ENCODE data around the gene IQGAP2. TPM values are rescaled to one million over a fixed set of nuclear protein-coding genes. Genes with fewer than 3 reads are reported as not detected.

IQGAP2 gene
- total RNA-seq, 1 donor from 2014 or later: not detected

- TF ChIP-seq, protein P1, sequence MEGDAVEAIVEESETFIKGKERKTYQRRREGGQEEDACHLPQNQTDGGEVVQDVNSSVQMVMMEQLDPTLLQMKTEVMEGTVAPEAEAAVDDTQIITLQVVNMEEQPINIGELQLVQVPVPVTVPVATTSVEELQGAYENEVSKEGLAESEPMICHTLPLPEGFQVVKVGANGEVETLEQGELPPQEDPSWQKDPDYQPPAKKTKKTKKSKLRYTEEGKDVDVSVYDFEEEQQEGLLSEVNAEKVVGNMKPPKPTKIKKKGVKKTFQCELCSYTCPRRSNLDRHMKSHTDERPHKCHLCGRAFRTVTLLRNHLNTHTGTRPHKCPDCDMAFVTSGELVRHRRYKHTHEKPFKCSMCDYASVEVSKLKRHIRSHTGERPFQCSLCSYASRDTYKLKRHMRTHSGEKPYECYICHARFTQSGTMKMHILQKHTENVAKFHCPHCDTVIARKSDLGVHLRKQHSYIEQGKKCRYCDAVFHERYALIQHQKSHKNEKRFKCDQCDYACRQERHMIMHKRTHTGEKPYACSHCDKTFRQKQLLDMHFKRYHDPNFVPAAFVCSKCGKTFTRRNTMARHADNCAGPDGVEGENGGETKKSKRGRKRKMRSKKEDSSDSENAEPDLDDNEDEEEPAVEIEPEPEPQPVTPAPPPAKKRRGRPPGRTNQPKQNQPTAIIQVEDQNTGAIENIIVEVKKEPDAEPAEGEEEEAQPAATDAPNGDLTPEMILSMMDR (IDR thresholded peaks at IDR 0.05; ENCODE audit: insufficient read depth, low read length, severe bottlenecking): no peak
- H3K27me3 ChIP-seq (ENCODE audit: control insufficient read depth, insufficient read depth, low read length): no peaks in the 10 kb centered on the region
- FAIRE-seq (no peak), DNase-seq (ENCODE audit: low read depth) (no peak)
- no peak overlapping the region for H3K4me3 ChIP-seq (ENCODE audit: low read depth, low read length)
- no peaks in the 10 kb centered on the region for H3K36me3 ChIP-seq (ENCODE audit: control insufficient read depth, insufficient read depth, low read length)
Observed at GRCh38 chr5:76528547-76529331, 125.7 kb downstream of the IQGAP2 start.

DNA sequence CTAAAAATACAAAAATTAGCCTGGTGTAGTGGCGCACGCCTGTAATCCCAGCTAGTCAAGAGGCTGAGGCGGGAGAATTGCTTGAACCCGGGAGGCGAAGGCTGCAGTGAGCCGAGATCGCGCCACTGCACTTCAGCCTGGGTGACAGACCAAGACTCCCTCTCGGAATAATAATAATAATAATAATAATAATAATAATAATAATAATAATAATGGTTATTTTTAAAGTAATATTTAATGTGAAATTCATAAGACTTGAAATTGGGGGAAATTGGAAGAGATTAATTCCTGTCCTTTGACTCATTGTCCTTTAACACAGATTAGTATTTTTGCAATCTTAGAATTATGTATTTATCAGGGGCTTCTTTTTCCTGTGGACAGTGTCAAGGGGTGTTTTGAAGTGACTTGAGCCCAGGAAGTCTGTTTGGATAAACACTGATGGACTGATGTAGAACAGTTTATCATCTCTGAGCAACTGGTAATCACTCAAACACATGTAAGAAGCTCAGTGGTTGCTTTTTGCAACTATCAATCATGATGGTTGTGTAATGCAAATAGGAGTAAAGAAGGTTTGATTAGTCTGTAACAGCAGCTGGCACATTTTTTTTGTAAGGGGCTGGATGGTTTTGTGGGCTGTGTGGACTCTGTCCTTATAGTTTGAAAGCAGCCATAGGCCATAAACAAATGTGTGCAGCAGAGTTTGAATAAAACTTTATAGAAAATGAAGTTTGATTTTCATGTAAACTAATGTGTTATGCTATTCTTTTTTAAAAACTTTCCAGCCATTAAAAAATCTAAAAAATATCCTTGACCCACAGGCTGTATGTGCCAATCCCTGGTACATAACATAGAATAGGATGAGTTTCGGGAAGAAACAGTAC, 126.6 kb downstream of the IQGAP2 start:
- DNase-seq (ENCODE audit: low read depth): no peak
- no peaks in the 10 kb centered on the region for H3K36me3 ChIP-seq (ENCODE audit: control insufficient read depth, insufficient read depth, low read length)
- TF ChIP-seq, protein P1 (IDR thresholded peaks at IDR 0.05; ENCODE audit: insufficient read depth, low read length, severe bottlenecking): no peak
- H3K4me3 ChIP-seq (ENCODE audit: low read depth, low read length): no peak overlapping the region
- H3K27me3 ChIP-seq (ENCODE audit: control insufficient read depth, insufficient read depth, low read length): no peaks in the 10 kb centered on the region
- no peak for FAIRE-seq

- Histone ChIP-seq H3K4me3 (ENCODE audit: low read depth, low read length) (no peak overlapping the region), H3K27me3 (ENCODE audit: control insufficient read depth, insufficient read depth, low read length) (no peaks in the 10 kb centered on the region), H3K36me3 (ENCODE audit: control insufficient read depth, insufficient read depth, low read length) (no peaks in the 10 kb centered on the region)
- FAIRE-seq (no peak), DNase-seq (ENCODE audit: low read depth) (peak; percentile 55)
- TF ChIP-seq, protein P1 (IDR thresholded peaks at IDR 0.05; ENCODE audit: insufficient read depth, low read length, severe bottlenecking): no peak
Observed at GRCh38 chr5:76532052-76532451, 129.0 kb downstream of the IQGAP2 start.

DNA sequence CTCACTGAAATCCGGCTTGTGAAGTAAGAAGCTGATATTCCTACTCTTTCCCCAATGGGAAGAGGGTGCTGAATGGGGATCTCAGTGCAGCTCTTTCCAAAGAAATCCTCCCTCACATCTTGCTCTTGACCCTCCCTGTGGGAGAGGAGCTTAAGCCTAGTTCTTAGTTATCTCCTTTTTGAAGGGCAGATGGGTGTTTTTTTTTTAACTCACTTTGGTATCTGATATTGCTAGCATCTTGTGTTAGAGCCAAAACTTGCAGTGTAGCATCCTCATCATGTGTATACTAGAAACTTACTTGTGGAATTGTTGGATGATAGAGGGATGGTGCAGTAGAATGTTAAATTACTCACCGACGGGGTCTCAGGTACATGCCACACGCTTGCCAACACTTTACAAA, 129.9 kb downstream of the IQGAP2 start:
- Histone ChIP-seq H3K4me3 (ENCODE audit: low read depth, low read length) (no peak overlapping the region), H3K36me3 (ENCODE audit: control insufficient read depth, insufficient read depth, low read length) (no peaks in the 10 kb centered on the region), H3K27me3 (ENCODE audit: control insufficient read depth, insufficient read depth, low read length) (no peaks in the 10 kb centered on the region)
- DNase-seq (ENCODE audit: low read depth) (no peak), FAIRE-seq (no peak)
- TF ChIP-seq, protein P1 (IDR thresholded peaks at IDR 0.05; ENCODE audit: insufficient read depth, low read length, severe bottlenecking): no peak

DNA sequence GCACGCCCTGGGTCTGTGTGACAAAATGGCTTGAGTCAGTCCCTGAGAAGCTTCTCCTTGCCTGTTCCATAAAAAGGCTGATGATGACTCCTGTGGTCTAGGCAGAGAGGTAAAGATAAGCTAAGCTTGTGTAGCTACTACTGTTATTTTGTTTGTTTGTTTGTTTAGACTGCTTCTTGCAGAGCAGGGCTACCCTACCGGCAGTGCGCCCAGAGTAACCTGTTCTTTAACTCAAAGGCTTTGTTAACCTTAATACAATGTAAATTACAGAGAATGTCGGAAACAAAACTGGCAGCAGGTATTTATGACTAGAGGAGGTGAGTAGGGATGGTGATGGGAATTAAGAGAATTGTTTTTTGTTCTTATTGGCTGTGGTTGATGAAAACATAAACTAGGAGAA, 132.5 kb downstream of the IQGAP2 start:
- TF ChIP-seq, protein P1 (IDR thresholded peaks at IDR 0.05; ENCODE audit: insufficient read depth, low read length, severe bottlenecking): no peak
- Histone ChIP-seq H3K4me3 (ENCODE audit: low read depth, low read length) (no peak overlapping the region), H3K27me3 (ENCODE audit: control insufficient read depth, insufficient read depth, low read length) (no peaks in the 10 kb centered on the region), H3K36me3 (ENCODE audit: control insufficient read depth, insufficient read depth, low read length) (no peaks in the 10 kb centered on the region)
- FAIRE-seq (no peak), DNase-seq (ENCODE audit: low read depth) (no peak)
